Measurements from ENCODE around the gene EGF.

Gene EGF

GRCh38 chr4:109912706-109913595, at the start of gene EGF:
Gene EGF, plus strand, starts transcription at chr4:109912883. Its CDS starts 453 bp downstream, at chr4:109913336.
- no peak for TF ChIP-seq CTCF (IDR thresholded peaks at IDR 0.05)
- Histone ChIP-seq H3K27ac (no peak within 1 kb of the TSS), H3K4me3 (peak within 1 kb of the TSS; percentile 2)
- DNase-seq (ENCODE audit: low spot score) = no peak

- Histone ChIP-seq H3K27ac (no peak overlapping the region), H3K4me3 (no peak overlapping the region)
- no peak for TF ChIP-seq CTCF (IDR thresholded peaks at IDR 0.05)
Measured at GRCh38 chr4:109864134-109864533, 48.5 kb upstream of the EGF start.

GRCh38 chr4:109870061-109870460, 42.6 kb upstream of the EGF start:
- no peak for DNase-seq (ENCODE audit: low spot score)
- Histone ChIP-seq H3K4me3 (no peak overlapping the region), H3K27ac (no peak overlapping the region)
- no peak for TF ChIP-seq CTCF (IDR thresholded peaks at IDR 0.05)

More at GRCh38 chr4:109864134-109864533, 48.5 kb upstream of the EGF start:
- no peak for DNase-seq (ENCODE audit: low spot score)

- Histone ChIP-seq H3K27ac (no peak overlapping the region), H3K4me3 (no peak overlapping the region)
- no peak for TF ChIP-seq CTCF (IDR thresholded peaks at IDR 0.05)
- no peak for DNase-seq (ENCODE audit: low spot score)
Measured at GRCh38 chr4:109872065-109872464, 40.6 kb upstream of the EGF start.

- DNase-seq (ENCODE audit: low spot score) = no peak
- no peak for TF ChIP-seq CTCF (IDR thresholded peaks at IDR 0.05)
- no peak overlapping the region for H3K4me3 ChIP-seq
- H3K27ac ChIP-seq = no peak overlapping the region
Measured at GRCh38 chr4:109872950-109873656, 39.6 kb upstream of the EGF start.

GRCh38 chr4:109873791-109874514, 38.7 kb upstream of the EGF start:
- no peak for DNase-seq (ENCODE audit: low spot score)
- H3K27ac ChIP-seq = no peak overlapping the region
- H3K4me3 ChIP-seq = no peak overlapping the region
- TF ChIP-seq CTCF (IDR thresholded peaks at IDR 0.05) = no peak
